Forelimb muscle (tissue), 1 donor: ENCODE data around the gene ZNF829. TPM values are rescaled to one million over a fixed set of nuclear protein-coding genes. Genes with fewer than 3 reads are reported as not detected.

ENCODE experiments used
- polyA plus RNA-seq: library from polyadenylated mRNA; unstranded; fragments of 120-200 nt; gene quantifications from one replicate; pipeline ENCODE4 v1.2.1, GENCODE V29; 2013; ENCODE audit not compliant: insufficient read length

Gene ZNF829
- polyA plus RNA-seq, 1 donor, result 3.8 TPM

Other genes with a start within 250 kb of the ZNF829 start
- gene ZNF461, start 249.5 kb downstream of the ZNF829 start, polyA plus RNA-seq, result 10.4 TPM
- gene ZNF567, start 228.7 kb downstream of the ZNF829 start, polyA plus RNA-seq, result 6.8 TPM
- 1.1 TPM for gene ZNF850, start 143.5 kb downstream of the ZNF829 start, polyA plus RNA-seq
- gene ZNF790, start 77.9 kb downstream of the ZNF829 start, polyA plus RNA-seq, result 7.4 TPM
- gene ZNF345, start 65.4 kb downstream of the ZNF829 start, polyA plus RNA-seq, result 8.8 TPM
- gene ZNF568, start within 50 bp of the ZNF829 start, polyA plus RNA-seq, result 40.2 TPM
- gene ZNF420, start 162.1 kb upstream of the ZNF829 start, polyA plus RNA-seq, result 12.8 TPM